Natural killer cell (primary cell): ENCODE data around the gene ANXA2. TPM values are rescaled to one million over a fixed set of nuclear protein-coding genes. Genes with fewer than 3 reads are reported as not detected.
"Not testable (repeated sequence)": the region's sequence is repeated elsewhere in the genome, so short reads cannot be mapped to it uniquely, and the experiment has no call there.

ENCODE experiments used
- ATAC-seq, 3 donors: fragments of 150-1000 bp in 2 of 3; fragments of 200-7000 bp in 1 of 3; cut with Tn5 transposase; 1 replicate in 1 of 3; 2 replicates in 2 of 3; pipeline ENCODE4 v1.10.0; 2021; ENCODE audit warnings: mild to moderate bottlenecking in 2 of 3, moderate library complexity in 2 of 3
- DNase-seq, 2 donors: peaks; one replicate each; pipeline versions ENCODE4 v3.0.0 to v3.0.0-alpha.2; 2013 to 2021; ENCODE audit warnings: mixed read lengths in 1 of 2
- H3K27ac ChIP-seq: one replicate; pipeline ENCODE4 v1.5.1; 2013; ENCODE audit warnings: mild to moderate bottlenecking, low read length
- H3K27me3 ChIP-seq: one replicate; pipeline ENCODE4 v1.6.1; 2013; ENCODE audit warnings: low read length; ENCODE audit not compliant: control insufficient read depth, insufficient read depth
- H3K36me3 ChIP-seq: one replicate; pipeline ENCODE4 v1.6.1; 2013; ENCODE audit warnings: low read length; ENCODE audit not compliant: control insufficient read depth, insufficient read depth
- H3K4me1 ChIP-seq: one replicate; pipeline ENCODE4 v1.6.1; 2013; ENCODE audit warnings: low read length; ENCODE audit not compliant: control insufficient read depth, insufficient read depth
- H3K4me3 ChIP-seq: one replicate; pipeline ENCODE4 v1.5.1; 2013; ENCODE audit warnings: low read length
- H3K9me3 ChIP-seq: one replicate; pipeline ENCODE4 v1.6.1; 2013; ENCODE audit warnings: low read length; ENCODE audit not compliant: control insufficient read depth, insufficient read depth
- H3K27ac Mint-ChIP-seq, 2 donors: one replicate each; pipeline ENCODE4 v1.8.0; 2022; ENCODE audit warnings: mild to moderate bottlenecking in 2 of 2, mixed read lengths in 2 of 2, moderate library complexity in 1 of 2
- H3K27me3 Mint-ChIP-seq, 2 donors: one replicate each; pipeline ENCODE4 v1.8.0; 2022; ENCODE audit warnings: low read depth in 2 of 2, mixed read lengths in 2 of 2
- H3K36me3 Mint-ChIP-seq: one replicate; pipeline ENCODE4 v1.8.0; 2022; ENCODE audit warnings: mixed read lengths
- H3K4me1 Mint-ChIP-seq, 2 donors: one replicate each; pipeline ENCODE4 v1.8.0; 2022; ENCODE audit warnings: mixed read lengths in 2 of 2
- H3K4me3 Mint-ChIP-seq: one replicate; pipeline ENCODE4 v1.8.0; 2022; ENCODE audit warnings: mild to moderate bottlenecking, moderate library complexity, mixed read lengths
- H3K9me3 Mint-ChIP-seq, 2 donors: one replicate each; pipeline ENCODE4 v1.8.0; 2022; ENCODE audit warnings: mixed read lengths in 2 of 2
- CTCF ChIP-seq: fragments of 200-600 bp; IDR thresholded peaks from one replicate; pipeline ENCODE4 v1.8.0; 2022; ENCODE audit warnings: antibody characterized with exemption
- whole genome bisulfite sequencing: methylation state at CpG from one replicate; pipeline ENCODE4 v1.1.7; 2013; ENCODE audit warnings: missing lambda C conversion rate; ENCODE audit not compliant: insufficient coverage; 5-methylcytosine and 5-hydroxymethylcytosine counted together
- intact Hi-C: fragments of 100-400 bp; cut with micrococcal nuclease; formaldehyde crosslinking; loops from one replicate; pipeline ENCODE4 v1.14.2; 2022
- total RNA-seq, 4 donors: library from RNA; stranded (reverse); fragments of 120-200 nt in 1 of 4; gene quantifications; one replicate each; pipeline versions ENCODE4 v1.2.3 to v1.2.4, GENCODE V29; 2013 to 2022

Gene ANXA2
- total RNA-seq, 3 donors from 2014 or later (not counting 1 experiment from before 2014, with no cell fraction given) = 132 to 230 (median 155) TPM

GRCh38 chr15:60413231-60413824 is 15.5 kb upstream of the ANXA2 start:
- ATAC-seq (no peak), DNase-seq (no peak)
- H3K4me3 ChIP-seq = no peak overlapping the region
- Mint-ChIP-seq H3K27me3 (no peaks in the 10 kb centered on the region), H3K36me3 (no peaks in the 10 kb centered on the region), H3K4me3 (no peak overlapping the region), H3K4me1 (peaks cover 10 to 11% of the 10 kb centered on the region in 2 donors), H3K9me3 (no peaks in the 10 kb centered on the region), H3K27ac (no peak overlapping the region)
- intact Hi-C loops = no loop called here
- no peak for TF ChIP-seq CTCF
- no peaks in the 10 kb centered on the region for H3K36me3 ChIP-seq
- no peaks in the 10 kb centered on the region for H3K27me3 ChIP-seq
- no peaks in the 10 kb centered on the region for H3K9me3 ChIP-seq
- 82% methylated on average over 9 of the region's 9 CpGs for WGBS
- peaks cover 10% of the 10 kb centered on the region for H3K4me1 ChIP-seq
- H3K27ac ChIP-seq = no peak overlapping the region

GRCh38 chr15:60412807-60413206 is 15.0 kb upstream of the ANXA2 start:
- ATAC-seq, H3K9me3 Mint-ChIP-seq, H3K36me3 ChIP-seq, DNase-seq, H3K9me3 ChIP-seq, H3K27me3 Mint-ChIP-seq, H3K27ac Mint-ChIP-seq, H3K27ac ChIP-seq, H3K36me3 Mint-ChIP-seq, H3K4me3 ChIP-seq, intact Hi-C loops, H3K4me3 Mint-ChIP-seq, H3K27me3 ChIP-seq: not testable (repeated sequence)
- peaks cover 15% of the 10 kb centered on the region for H3K4me1 ChIP-seq
- WGBS = 96% methylated on average over 21 of the region's 21 CpGs
- peaks cover 14 to 15% of the 10 kb centered on the region in 2 donors for H3K4me1 Mint-ChIP-seq

GRCh38 chr15:60411774-60412425 is 14.1 kb upstream of the ANXA2 start:
- Mint-ChIP-seq H3K36me3 (no peaks in the 10 kb centered on the region), H3K4me3 (no peak overlapping the region), H3K27me3 (no peaks in the 10 kb centered on the region), H3K9me3 (no peaks in the 10 kb centered on the region), H3K4me1 (peaks cover 14 to 15% of the 10 kb centered on the region in 2 donors), H3K27ac (no peak overlapping the region)
- Histone ChIP-seq H3K27ac (no peak overlapping the region), H3K36me3 (no peaks in the 10 kb centered on the region), H3K9me3 (no peaks in the 10 kb centered on the region), H3K4me3 (no peak overlapping the region), H3K27me3 (no peaks in the 10 kb centered on the region), H3K4me1 (peaks cover 16% of the 10 kb centered on the region)
- DNase-seq = no peak
- TF ChIP-seq CTCF = no peak
- no peak for ATAC-seq
- intact Hi-C loops = no loop called here
- WGBS = 95% methylated on average over 9 of the region's 9 CpGs

GRCh38 chr15:60410350-60410749 is 12.6 kb upstream of the ANXA2 start:
- H3K27ac Mint-ChIP-seq, H3K9me3 ChIP-seq, H3K4me3 Mint-ChIP-seq, H3K27me3 ChIP-seq, H3K4me3 ChIP-seq, DNase-seq, H3K36me3 Mint-ChIP-seq, H3K27ac ChIP-seq, H3K36me3 ChIP-seq, H3K27me3 Mint-ChIP-seq, H3K9me3 Mint-ChIP-seq, ATAC-seq, intact Hi-C loops: not testable (repeated sequence)
- WGBS = 82% methylated on average over 7 of the region's 9 CpGs
- peaks cover 16% of the 10 kb centered on the region for H3K4me1 ChIP-seq
- peaks cover 14 to 15% of the 10 kb centered on the region in 2 donors for H3K4me1 Mint-ChIP-seq
